HG03565 (cell line): ENCODE results near the gene SSH3.

Experiments
- ATAC-seq: cut with Tn5 transposase; IDR thresholded peaks from one replicate; pipeline ENCODE4 v1.9.1; 2021; ENCODE audit warnings: mild to moderate bottlenecking, moderate library complexity; ENCODE audit not compliant: unreplicated experiment

SSH3 gene

DNA sequence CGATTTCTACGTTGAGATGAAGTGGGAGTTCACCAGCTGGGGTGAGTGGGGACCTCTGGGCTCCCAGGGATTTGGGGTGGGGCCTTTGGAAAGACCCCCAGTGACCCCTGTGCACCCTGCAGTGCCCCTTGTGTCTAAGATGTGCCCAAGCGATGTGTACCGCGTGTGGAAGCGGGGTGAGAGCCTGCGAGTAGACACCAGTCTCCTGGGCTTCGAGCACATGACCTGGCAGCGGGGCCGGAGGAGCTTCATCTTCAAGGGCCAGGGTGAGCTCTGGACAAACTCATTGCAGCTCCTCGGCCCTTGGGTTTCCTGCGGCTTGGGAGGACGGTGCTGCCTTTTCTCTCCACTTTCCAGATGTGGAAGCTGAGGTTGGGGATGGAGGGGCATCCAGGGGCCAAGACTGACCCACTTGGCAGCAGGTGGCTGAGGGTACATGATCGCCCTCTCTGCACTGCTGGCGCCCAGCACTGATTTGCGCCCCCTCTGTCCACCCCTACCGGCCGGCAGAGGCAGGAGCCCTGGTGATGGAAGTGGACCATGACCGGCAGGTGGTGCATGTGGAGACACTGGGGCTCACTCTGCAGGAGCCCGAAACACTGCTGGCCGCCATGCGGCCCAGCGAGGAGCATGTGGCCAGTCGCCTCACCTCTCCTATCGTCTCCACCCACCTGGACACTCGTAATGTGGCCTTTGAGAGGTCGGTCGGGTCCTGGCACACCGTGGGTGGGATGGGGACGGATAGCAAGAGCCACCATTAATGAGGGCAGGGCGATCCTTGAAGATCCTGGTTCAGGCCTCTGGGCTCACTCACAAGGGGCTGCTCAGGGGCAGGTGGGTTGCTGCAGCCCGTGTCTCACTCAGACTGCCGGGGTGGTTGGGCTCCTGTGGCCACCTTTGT lies 11.6 kb upstream of the SSH3 start:
- ATAC-seq: no peak

DNA sequence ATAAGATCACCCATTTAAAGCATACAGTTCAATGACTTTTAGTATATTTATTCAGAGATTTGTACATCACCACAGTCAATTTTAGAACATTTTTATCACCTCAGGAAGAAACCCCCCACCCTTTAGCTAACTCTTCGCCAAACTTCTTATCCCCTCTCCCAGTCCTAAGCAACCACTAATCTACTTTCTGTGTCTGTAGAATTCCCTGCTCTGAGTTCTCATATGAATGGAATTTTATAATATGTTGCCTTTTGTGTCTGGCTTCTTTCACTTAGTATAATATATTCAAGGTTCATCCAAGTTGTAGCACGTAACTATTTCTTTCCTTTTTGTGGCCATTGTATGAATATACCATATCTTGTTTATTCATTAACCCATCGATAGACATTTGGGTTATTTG lies 10.7 kb upstream of the SSH3 start:
- no peak for ATAC-seq

- no peak for ATAC-seq
These were observed 10.2 kb upstream of the SSH3 start for GRCh38 chr11:67293090-67293489.

GRCh38 chr11:67295846-67296245 lies 7.5 kb upstream of the SSH3 start:
- ATAC-seq: no peak

- no peak for ATAC-seq
These were observed 4.5 kb upstream of the SSH3 start for GRCh38 chr11:67298786-67299185.

DNA sequence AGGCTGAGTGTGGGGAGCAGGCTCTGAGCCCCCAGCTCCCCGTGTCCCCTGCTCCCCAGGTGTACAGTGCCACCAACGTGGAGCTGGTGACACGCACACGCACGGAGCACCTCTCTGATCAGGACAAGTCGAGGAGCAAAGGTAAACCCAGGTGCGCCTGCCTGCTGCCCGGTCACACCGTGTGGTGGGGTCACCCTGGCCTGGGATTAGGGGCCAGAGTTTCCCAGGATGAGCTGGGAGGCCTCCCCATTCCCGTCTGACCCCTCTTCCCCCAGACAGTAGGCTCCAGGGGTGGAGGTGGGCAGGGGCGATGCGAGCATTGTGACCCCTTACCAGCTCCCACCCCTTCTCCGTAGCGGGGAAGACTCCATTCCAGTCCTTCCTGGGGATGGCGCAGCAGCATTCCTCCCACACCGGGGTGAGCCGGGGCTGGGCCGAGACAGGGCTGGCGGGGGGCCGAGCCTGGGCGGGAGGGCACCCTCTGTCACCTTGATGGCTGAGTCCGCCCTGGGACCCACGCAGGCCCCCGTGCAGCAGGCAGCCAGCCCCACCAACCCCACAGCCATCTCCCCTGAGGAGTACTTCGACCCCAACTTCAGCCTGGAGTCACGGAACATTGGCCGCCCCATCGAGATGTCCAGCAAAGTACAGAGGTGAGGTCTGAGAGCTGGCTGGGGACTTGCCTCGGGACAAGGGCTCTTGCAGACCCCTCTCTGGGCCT lies 3.7 kb upstream of the SSH3 start:
- ATAC-seq: no peak

DNA sequence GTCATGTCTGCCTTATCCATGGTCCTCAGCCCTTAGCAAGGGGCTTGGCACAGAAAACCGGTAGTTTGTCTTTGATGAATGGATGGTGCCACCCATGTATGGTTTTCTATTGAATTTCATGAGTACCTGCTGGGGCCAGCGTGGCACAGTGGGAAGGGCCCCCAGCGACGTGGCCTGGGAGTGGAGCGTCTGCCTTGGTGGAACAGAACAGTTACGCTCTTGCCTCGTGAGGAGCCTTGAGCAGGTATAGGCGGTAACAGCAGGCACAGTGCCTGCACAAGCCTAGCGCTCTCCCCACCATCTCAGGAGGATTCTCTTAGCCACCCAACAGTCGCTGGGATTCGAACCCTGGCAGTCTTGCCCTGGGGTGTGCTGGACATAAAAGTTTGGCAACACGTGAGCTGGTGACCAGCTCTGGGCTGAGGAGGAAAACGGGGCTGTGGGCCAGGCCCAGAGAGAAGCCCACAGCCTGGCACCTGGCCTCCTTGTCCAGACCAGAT lies 3.0 kb upstream of the SSH3 start:
- ATAC-seq: no peak

GRCh38 chr11:67300756-67301312 lies 2.5 kb upstream of the SSH3 start:
- ATAC-seq: no peak

- ATAC-seq: no peak
These were observed 1.9 kb upstream of the SSH3 start for GRCh38 chr11:67301313-67301921.

GRCh38 chr11:67301951-67302516 lies 1.3 kb upstream of the SSH3 start:
- ATAC-seq: no peak

DNA sequence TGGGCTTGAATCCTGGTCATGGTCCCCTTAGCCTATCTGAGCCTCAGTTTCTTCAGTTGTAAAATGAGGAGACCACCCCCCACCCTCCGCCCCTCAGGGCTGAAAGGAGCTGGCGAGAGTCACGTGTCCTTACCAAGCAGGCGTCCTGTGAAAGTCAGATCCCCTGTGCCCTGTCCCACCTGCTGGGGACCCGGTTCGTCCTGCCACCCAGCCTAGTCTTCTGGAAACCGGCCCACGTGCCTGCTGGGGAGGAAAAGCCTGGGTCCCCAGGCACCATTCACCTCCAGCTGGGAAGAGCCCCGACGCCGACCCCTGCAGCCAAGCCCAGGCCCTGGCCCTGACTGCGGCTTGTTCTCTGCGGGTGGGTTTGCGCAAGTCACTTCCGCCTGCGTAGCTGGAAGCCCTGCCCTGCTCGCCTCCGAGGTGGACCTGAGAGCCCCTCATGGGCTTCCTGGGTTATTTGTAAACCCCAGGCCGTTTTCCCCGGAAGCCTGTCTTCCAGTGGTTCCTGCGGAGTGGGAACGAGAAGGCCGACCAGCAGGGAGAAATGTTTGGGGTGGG lies 679 bp upstream of the SSH3 start:
- no peak for ATAC-seq

GRCh38 chr11:67303835-67304411 lies 593 bp downstream of the SSH3 start:
- no peak for ATAC-seq

GRCh38 chr11:67304511-67305113 lies 1.3 kb downstream of the SSH3 start:
- no peak for ATAC-seq

- no peak for ATAC-seq
These were observed 3.6 kb downstream of the SSH3 start for GRCh38 chr11:67306769-67307544.

GRCh38 chr11:67307545-67308001 lies 4.2 kb downstream of the SSH3 start:
- ATAC-seq: no peak

- ATAC-seq: no peak
These were observed 4.9 kb downstream of the SSH3 start for GRCh38 chr11:67308031-67308866.

DNA sequence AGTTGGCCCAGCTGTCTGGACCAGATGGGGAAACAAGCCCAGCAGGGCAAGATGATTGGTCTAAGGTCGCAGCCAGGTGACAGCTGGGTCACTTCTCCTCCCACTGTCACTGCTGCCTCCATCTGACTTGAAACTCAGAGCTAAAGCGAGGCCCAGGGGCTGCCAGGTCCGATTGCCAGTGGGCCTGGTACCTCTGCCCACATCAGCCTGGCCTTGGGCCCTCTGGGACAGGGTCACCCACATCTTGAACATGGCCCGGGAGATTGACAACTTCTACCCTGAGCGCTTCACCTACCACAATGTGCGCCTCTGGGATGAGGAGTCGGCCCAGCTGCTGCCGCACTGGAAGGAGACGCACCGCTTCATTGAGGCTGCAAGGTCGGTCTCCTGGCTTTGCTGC lies 5.8 kb downstream of the SSH3 start:
- no peak for ATAC-seq

GRCh38 chr11:67309661-67310061 lies 6.3 kb downstream of the SSH3 start:
- no peak for ATAC-seq
